Epithelial cell of proximal tubule (primary cell): Measurements from ENCODE around the gene ACSF3. TPM values are rescaled to one million over a fixed set of nuclear protein-coding genes. Genes with fewer than 3 reads are reported as not detected.
"Not testable (repeated sequence)": the region's sequence is repeated elsewhere in the genome, so short reads cannot be mapped to it uniquely, and the experiment has no call there.

Experiments used
- DNase-seq: peaks from one replicate; pipeline ENCODE4 v3.0.0-alpha.2; 2011; ENCODE audit warnings: low read depth
- H3K4me3 ChIP-seq: 2 replicates; pipeline ENCODE4 v1.5.1; 2011; ENCODE audit warnings: low read depth, mild to moderate bottlenecking, low read length
- total RNA-seq: library from RNA; depleted of rRNA; stranded (reverse); fragments of >200 nt; gene quantifications from 2 replicates; pipeline ENCODE4 v1.2.3, GENCODE V29; 2015
- TF ChIP-seq, protein P1 (sequence below): conservative IDR thresholded peaks from 2 replicates; pipeline ENCODE4 v1.5.1; 2012; ENCODE audit warnings: low read depth, mild to moderate bottlenecking, low read length

The ACSF3 gene
- total RNA-seq, 1 donor from 2014 or later = 16.5 TPM

- TF ChIP-seq, protein P1, sequence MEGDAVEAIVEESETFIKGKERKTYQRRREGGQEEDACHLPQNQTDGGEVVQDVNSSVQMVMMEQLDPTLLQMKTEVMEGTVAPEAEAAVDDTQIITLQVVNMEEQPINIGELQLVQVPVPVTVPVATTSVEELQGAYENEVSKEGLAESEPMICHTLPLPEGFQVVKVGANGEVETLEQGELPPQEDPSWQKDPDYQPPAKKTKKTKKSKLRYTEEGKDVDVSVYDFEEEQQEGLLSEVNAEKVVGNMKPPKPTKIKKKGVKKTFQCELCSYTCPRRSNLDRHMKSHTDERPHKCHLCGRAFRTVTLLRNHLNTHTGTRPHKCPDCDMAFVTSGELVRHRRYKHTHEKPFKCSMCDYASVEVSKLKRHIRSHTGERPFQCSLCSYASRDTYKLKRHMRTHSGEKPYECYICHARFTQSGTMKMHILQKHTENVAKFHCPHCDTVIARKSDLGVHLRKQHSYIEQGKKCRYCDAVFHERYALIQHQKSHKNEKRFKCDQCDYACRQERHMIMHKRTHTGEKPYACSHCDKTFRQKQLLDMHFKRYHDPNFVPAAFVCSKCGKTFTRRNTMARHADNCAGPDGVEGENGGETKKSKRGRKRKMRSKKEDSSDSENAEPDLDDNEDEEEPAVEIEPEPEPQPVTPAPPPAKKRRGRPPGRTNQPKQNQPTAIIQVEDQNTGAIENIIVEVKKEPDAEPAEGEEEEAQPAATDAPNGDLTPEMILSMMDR = no peak
Measured at GRCh38 chr16:89062389-89063345, 31.0 kb upstream of the ACSF3 start.

GRCh38 chr16:89063768-89064320, 29.8 kb upstream of the ACSF3 start:
- no peak overlapping the region for H3K4me3 ChIP-seq
- no peak for DNase-seq
- TF ChIP-seq, protein P1 = no peak

More at GRCh38 chr16:89062389-89063345, 31.0 kb upstream of the ACSF3 start:
- no peak for DNase-seq
- H3K4me3 ChIP-seq = no peak overlapping the region

GRCh38 chr16:89064606-89065457, 28.8 kb upstream of the ACSF3 start:
- TF ChIP-seq, protein P1 = no peak
- no peak for DNase-seq
- H3K4me3 ChIP-seq = no peak overlapping the region

DNA sequence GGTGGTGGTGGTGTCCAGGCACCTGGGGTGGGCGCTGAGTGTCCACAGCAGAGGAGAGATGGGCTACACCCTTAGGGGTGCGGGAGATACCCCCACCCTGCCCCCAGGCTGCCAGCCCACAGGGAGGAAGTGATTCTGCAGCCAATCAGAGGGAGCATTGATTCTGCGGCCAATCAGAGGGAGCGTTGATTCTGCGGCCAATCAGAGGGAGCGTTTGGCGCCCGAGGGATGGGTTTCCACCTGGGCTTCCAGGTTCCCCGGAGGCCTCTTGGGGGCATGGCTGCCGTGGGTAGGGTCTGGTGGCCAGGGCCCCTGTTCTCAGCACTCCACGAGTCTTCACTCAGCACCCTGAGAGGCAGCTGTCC, 28.2 kb upstream of the ACSF3 start:
- DNase-seq = no peak
- no peak overlapping the region for H3K4me3 ChIP-seq
- TF ChIP-seq, protein P1 = no peak

DNA sequence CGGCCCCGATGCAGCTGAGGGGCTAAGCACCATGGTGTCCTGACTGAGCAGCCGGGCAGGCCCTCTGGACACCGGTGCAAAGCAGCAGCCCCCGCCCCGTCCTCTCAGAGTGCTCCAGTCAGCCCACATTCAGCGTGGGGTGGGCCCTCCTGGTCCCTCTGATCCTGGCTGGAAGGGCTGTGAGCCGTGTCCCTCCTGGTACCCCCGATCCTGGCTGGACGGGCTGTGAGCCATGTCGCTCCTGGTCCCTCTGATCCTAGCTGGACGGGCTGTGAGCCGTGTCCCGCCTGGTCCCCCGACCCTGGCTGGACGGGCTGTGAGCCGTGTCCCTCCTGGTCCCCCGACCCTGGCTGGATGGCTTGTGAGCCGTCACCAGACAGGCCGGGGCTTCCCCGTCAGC, 26.9 kb upstream of the ACSF3 start:
- H3K4me3 ChIP-seq = no peak overlapping the region
- TF ChIP-seq, protein P1 = no peak
- no peak for DNase-seq

- H3K4me3 ChIP-seq = no peak overlapping the region
- DNase-seq = no peak
- TF ChIP-seq, protein P1 = no peak
Measured at GRCh38 chr16:89067677-89068443, 25.8 kb upstream of the ACSF3 start.

GRCh38 chr16:89068814-89069616, 24.6 kb upstream of the ACSF3 start:
- H3K4me3 ChIP-seq, DNase-seq: not testable (repeated sequence)
